ENCODE results near the gene EIF4E1B. TPM values are rescaled to one million over a fixed set of nuclear protein-coding genes. Genes with fewer than 3 reads are reported as not detected.
"Not testable (repeated sequence)": the region's sequence is repeated elsewhere in the genome, so short reads cannot be mapped to it uniquely, and the experiment has no call there.

Gene EIF4E1B
- total RNA-seq, 1 donor from 2014 or later: not detected

DNA sequence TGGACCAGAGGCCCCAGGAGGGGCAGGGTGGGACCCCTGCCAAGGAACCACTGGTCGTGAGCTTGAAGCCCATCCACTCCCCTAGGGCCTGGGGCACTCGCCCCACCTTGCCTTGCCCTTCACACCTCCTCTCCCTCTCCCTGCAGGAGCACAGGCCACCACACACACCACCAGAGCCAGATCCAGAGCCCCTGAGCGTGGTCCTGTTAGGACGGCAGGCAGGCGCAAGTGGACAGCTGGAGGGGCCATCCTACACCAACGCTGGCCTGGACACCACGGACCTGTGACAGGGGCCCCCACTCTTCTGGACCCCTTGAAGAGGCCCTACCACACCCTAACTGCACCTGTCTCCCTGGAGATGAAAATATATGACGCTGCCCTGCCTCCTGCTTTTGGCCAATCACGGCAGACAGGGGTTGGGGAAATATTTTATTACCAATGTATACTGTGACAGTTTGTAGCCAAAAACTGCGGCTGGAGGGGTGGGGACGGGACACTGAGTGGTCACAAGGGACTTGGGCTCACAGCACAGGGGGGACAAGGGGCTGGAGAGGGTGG lies 35.0 kb upstream of the EIF4E1B start:
- TF ChIP-seq, protein P1, sequence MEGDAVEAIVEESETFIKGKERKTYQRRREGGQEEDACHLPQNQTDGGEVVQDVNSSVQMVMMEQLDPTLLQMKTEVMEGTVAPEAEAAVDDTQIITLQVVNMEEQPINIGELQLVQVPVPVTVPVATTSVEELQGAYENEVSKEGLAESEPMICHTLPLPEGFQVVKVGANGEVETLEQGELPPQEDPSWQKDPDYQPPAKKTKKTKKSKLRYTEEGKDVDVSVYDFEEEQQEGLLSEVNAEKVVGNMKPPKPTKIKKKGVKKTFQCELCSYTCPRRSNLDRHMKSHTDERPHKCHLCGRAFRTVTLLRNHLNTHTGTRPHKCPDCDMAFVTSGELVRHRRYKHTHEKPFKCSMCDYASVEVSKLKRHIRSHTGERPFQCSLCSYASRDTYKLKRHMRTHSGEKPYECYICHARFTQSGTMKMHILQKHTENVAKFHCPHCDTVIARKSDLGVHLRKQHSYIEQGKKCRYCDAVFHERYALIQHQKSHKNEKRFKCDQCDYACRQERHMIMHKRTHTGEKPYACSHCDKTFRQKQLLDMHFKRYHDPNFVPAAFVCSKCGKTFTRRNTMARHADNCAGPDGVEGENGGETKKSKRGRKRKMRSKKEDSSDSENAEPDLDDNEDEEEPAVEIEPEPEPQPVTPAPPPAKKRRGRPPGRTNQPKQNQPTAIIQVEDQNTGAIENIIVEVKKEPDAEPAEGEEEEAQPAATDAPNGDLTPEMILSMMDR (IDR thresholded peaks at IDR 0.05): no peak

DNA sequence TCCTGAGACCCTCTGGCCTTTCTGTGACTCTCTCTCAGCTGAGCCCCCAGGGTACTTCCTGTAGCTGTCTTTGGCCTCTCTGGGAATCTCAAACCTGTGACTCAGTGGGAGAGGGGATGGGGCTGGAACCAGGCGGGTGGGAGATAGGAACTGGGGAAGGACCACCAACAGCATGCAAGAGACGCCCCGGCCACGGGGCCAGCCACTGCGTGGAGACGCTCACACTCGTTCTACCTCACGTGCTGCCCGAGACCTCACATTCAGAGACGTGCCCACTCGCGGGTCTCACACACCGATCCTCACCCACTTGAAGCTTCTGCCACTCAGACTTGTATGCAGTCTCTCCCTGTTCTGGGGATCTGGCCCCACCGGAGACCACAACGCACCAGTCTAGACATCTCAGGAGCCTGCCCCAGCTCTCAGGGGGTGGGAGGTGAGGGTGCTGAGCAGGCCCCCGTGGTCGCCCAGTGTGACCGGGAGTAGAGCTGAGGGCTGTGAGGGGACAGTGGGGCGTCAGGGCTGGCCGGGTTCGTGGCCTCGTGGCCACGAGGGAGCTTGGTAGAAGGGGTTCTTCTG lies 34.3 kb upstream of the EIF4E1B start:
- TF ChIP-seq, protein P1 (IDR thresholded peaks at IDR 0.05): no peak
- Histone ChIP-seq H3K4me3 (no peak overlapping the region), H3K36me3 (no peaks in the 10 kb centered on the region), H3K27me3 (peaks cover 24% of the 10 kb centered on the region), H3K27ac (no peak overlapping the region), H3K9me3 (no peaks in the 10 kb centered on the region), H3K4me1 (no peaks in the 10 kb centered on the region)
- ATAC-seq: no peak
- intact Hi-C loops (cut with DNase I): no loop called here
- no peak for DNase-seq

More for the DNA sequence above, 35.0 kb upstream of the EIF4E1B start:
- no peaks in the 10 kb centered on the region for H3K4me1 ChIP-seq
- intact Hi-C loops (cut with DNase I): no loop called here
- no peak overlapping the region for H3K4me3 ChIP-seq
- no peak for DNase-seq
- peaks cover 24% of the 10 kb centered on the region for H3K27me3 ChIP-seq
- H3K27ac ChIP-seq: no peak overlapping the region
- H3K9me3 ChIP-seq: no peaks in the 10 kb centered on the region
- no peaks in the 10 kb centered on the region for H3K36me3 ChIP-seq
- ATAC-seq: no peak

DNA sequence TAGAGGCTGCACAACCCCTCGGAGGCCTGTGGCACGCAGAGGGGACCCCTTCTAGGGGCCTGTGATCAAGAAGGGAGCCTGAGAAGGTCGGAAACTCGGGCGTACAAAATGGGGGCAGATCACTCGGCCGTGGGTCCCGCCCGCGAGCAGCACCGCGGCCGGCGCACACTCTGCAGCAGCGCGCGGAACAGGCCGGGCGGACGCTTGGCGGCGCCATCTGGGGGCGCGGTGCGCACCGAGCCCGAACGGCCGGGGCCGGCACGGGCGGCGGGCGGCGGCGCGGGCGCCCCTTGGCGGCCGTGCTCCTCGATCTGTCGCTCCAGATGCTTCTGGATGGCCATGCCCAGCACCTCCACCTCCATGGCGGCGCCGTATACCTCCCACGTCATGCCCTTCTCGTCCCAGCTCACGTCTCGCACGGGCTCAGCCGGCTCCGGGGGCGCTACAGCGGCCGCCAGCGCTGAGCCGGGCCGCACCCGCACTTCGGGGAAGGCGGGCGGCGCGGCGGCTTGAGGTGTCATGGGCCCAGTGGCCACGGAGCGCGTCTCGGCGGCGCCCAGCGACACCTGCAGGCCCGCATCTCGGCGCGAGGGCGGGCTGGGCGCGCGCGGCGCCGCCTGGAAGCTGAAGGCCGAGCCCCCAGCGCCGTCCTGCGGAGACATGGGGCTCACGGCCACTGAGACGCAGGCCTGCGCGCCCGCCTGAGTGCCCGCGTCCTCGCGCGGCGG lies 33.6 kb upstream of the EIF4E1B start:
- DNase-seq: no peak
- H3K4me1 ChIP-seq: no peaks in the 10 kb centered on the region
- no peaks in the 10 kb centered on the region for H3K36me3 ChIP-seq
- ATAC-seq: peak; percentile 68
- intact Hi-C loops (cut with DNase I): no loop called here
- peaks cover 24% of the 10 kb centered on the region for H3K27me3 ChIP-seq
- H3K27ac ChIP-seq: no peak overlapping the region
- TF ChIP-seq, protein P1 (IDR thresholded peaks at IDR 0.05): peak; percentile 6
- H3K9me3 ChIP-seq: no peaks in the 10 kb centered on the region
- H3K4me3 ChIP-seq: peak overlapping the region; percentile 33

DNA sequence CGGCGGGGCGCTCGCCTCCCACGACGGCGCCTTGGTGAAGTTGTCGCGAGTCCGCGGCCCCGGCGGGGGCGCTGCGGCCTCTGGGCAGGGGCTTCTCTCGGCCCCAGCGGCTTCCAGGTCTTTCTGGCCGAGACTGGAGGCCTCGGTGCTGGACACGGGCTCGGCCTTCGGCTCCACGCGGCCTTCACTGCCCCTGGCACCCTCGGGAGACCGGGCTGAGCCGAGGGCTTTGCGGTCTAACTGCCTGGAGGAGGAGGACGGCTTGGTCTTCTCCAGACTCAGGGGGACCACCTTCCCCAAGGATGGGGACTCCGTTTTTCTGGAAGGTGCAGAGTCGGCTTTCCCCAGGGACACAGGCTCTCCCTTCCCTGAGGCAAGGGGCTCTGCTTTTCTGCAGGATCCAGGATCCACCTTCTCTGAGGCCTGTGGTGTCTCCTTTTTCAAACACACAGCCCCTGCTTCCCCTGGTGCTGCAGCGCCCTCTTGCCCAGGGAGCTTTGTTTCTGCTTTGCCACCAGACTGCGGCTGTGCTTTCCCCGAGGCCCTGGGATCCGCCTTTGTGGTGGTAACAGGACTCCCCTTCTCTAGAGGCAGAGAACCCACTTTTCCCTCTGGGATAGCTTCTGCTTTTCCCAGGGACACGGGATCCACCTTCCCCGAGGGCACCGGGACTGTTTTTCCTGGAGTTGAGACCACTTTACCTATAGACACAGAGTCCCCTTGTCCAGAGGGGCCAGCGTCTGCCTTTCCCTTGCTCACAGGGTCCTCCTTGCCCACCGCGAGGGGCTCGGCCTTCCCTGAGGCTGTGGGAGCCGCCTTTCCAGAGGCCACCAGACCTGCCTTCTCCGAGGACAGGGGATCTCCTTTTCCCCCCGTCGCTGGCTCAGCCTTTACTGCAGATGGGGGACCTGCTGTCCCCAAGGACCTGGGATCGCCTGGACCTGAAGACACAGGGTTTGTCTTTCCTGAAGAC lies 32.8 kb upstream of the EIF4E1B start:
- no peak for ATAC-seq
- peaks cover 24% of the 10 kb centered on the region for H3K27me3 ChIP-seq
- H3K9me3 ChIP-seq: no peaks in the 10 kb centered on the region
- H3K4me3 ChIP-seq: no peak overlapping the region
- TF ChIP-seq, protein P1 (IDR thresholded peaks at IDR 0.05): no peak
- H3K36me3 ChIP-seq: no peaks in the 10 kb centered on the region
- H3K4me1 ChIP-seq: no peaks in the 10 kb centered on the region
- H3K27ac ChIP-seq: no peak overlapping the region
- no peak for DNase-seq
- intact Hi-C loops (cut with DNase I): no loop called here

DNA sequence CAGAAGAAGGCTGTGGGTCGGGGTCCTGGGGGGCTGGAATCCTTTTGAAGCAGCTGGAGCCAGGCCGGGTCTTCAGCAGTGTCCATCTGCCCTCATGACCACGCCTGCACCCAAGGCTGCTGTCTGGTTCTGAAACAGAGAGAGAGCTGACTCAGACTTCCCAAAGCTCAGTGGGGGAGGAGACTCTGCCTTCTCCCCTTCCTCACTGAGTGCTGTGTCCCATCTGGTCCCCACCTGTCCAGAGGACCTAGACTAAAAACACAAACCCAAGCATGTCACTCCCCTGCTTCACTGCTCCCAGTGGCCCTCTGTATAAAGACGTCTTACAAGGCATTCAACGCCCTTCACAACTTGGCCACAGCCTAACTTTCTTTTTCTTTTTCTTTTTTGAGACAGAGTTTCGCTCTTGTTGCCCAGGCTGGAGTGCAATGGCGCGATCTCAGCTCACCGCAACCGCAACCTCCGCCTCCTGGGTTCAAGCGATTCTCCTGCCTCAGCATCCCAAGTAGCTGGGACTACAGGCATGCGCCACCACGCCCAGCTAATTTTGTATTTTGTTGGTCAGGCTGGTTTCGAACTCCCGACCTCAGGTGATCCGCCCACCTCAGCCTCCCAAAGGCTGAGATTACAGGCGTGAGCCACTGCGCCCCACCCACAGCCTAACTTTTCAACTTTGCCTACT lies 30.6 kb upstream of the EIF4E1B start:
- DNase-seq; ATAC-seq; H3K9me3 ChIP-seq; H3K36me3 ChIP-seq; H3K27ac ChIP-seq; H3K4me3 ChIP-seq; intact Hi-C loops (cut with DNase I); H3K4me1 ChIP-seq: not testable (repeated sequence)
- peaks cover 24% of the 10 kb centered on the region for H3K27me3 ChIP-seq

All from upper lobe of right lung (tissue), 1 donor.